Kidney tubule cell (primary cell): ENCODE results near the gene SMAD1.
"Not testable (repeated sequence)": the region's sequence is repeated elsewhere in the genome, so short reads cannot be mapped to it uniquely, and the experiment has no call there.

Source experiments
- DNase-seq: peaks from one replicate; pipeline ENCODE4 v3.0.0-alpha.2; 2018; ENCODE audit warnings: low spot score

SMAD1 gene

GRCh38 chr4:145564540-145564939 lies 82.9 kb downstream of the SMAD1 start:
- DNase-seq: no peak

- DNase-seq: no peak
These were observed 83.7 kb downstream of the SMAD1 start for GRCh38 chr4:145565328-145565727.

GRCh38 chr4:145566086-145566708 lies 84.5 kb downstream of the SMAD1 start:
- DNase-seq: no peak

- DNase-seq: no peak
These were observed 85.1 kb downstream of the SMAD1 start for GRCh38 chr4:145566768-145567167.

- DNase-seq: no peak
These were observed 85.9 kb downstream of the SMAD1 start for GRCh38 chr4:145567516-145567915.

GRCh38 chr4:145574546-145574945 lies 92.9 kb downstream of the SMAD1 start:
- not testable (repeated sequence) for DNase-seq

GRCh38 chr4:145580906-145581305 lies 99.3 kb downstream of the SMAD1 start:
- no peak for DNase-seq

- DNase-seq: no peak
These were observed 101.8 kb downstream of the SMAD1 start for GRCh38 chr4:145583191-145584055.

GRCh38 chr4:145587088-145587754 lies 105.6 kb downstream of the SMAD1 start:
- no peak for DNase-seq

GRCh38 chr4:145589381-145589780 lies 107.7 kb downstream of the SMAD1 start:
- not testable (repeated sequence) for DNase-seq

GRCh38 chr4:145589916-145590702 lies 108.5 kb downstream of the SMAD1 start:
- no peak for DNase-seq

- DNase-seq: no peak
These were observed 120.6 kb downstream of the SMAD1 start for GRCh38 chr4:145602129-145602760.

GRCh38 chr4:145605941-145606340 lies 124.3 kb downstream of the SMAD1 start:
- DNase-seq: no peak
